ENCODE results near the gene UQCC5. TPM values are rescaled to one million over a fixed set of nuclear protein-coding genes. Genes with fewer than 3 reads are reported as not detected.

UQCC5 gene
- total RNA-seq, 1 donor from 2014 or later: 65.8 TPM

- H3K4me3 ChIP-seq: no peak overlapping the region
- TF ChIP-seq CTCF (IDR thresholded peaks at IDR 0.05; ENCODE audit: borderline replicate concordance): no peak
- no peak for DNase-seq
- H3K27ac ChIP-seq (replicated peaks): no peak overlapping the region
- H3K4me1 ChIP-seq: peaks cover 56% of the 10 kb centered on the region
- peaks cover 82% of the 10 kb centered on the region for H3K36me3 ChIP-seq
- intact Hi-C loops (cut with micrococcal nuclease): loop anchor here (10.0 kb wide), 1 partner anchor 72 kb away; no protein-coding TSS in a partner anchor
- no peaks in the 10 kb centered on the region for H3K27me3 ChIP-seq (ENCODE audit: low read depth)
- no peaks in the 10 kb centered on the region for H3K9me3 ChIP-seq (replicated peaks)
These were observed 9.9 kb downstream of the UQCC5 start for GRCh38 chr3:52546111-52546901.

GRCh38 chr3:52547143-52547542 is 10.7 kb downstream of the UQCC5 start:
- Histone ChIP-seq H3K36me3 (peaks cover 75% of the 10 kb centered on the region), H3K27ac (replicated peaks) (no peak overlapping the region)
- intact Hi-C loops (cut with micrococcal nuclease): loop anchor here (10.0 kb wide), 1 partner anchor 72 kb away; no protein-coding TSS in a partner anchor

GRCh38 chr3:52551118-52551517 is 14.7 kb downstream of the UQCC5 start:
- H3K27me3 ChIP-seq (ENCODE audit: low read depth): no peaks in the 10 kb centered on the region
- DNase-seq: no peak
- peaks cover 74% of the 10 kb centered on the region for H3K36me3 ChIP-seq
- intact Hi-C loops (cut with micrococcal nuclease): no loop called here
- H3K4me3 ChIP-seq: no peak overlapping the region
- TF ChIP-seq CTCF (IDR thresholded peaks at IDR 0.05; ENCODE audit: borderline replicate concordance): no peak
- H3K27ac ChIP-seq (replicated peaks): peak overlapping the region; percentile 38
- peaks cover 55% of the 10 kb centered on the region for H3K4me1 ChIP-seq
- H3K9me3 ChIP-seq (replicated peaks): no peaks in the 10 kb centered on the region

More at GRCh38 chr3:52547143-52547542, 10.7 kb downstream of the UQCC5 start:
- no peak for DNase-seq
- no peak overlapping the region for H3K4me3 ChIP-seq
- H3K27me3 ChIP-seq (ENCODE audit: low read depth): no peaks in the 10 kb centered on the region
- TF ChIP-seq CTCF (IDR thresholded peaks at IDR 0.05; ENCODE audit: borderline replicate concordance): no peak
- H3K9me3 ChIP-seq (replicated peaks): no peaks in the 10 kb centered on the region
- H3K4me1 ChIP-seq: peaks cover 59% of the 10 kb centered on the region

- H3K27ac ChIP-seq (replicated peaks): peak overlapping the region; percentile 38
- no peaks in the 10 kb centered on the region for H3K27me3 ChIP-seq (ENCODE audit: low read depth)
- no peak for DNase-seq
- intact Hi-C loops (cut with micrococcal nuclease): no loop called here
- H3K4me3 ChIP-seq: no peak overlapping the region
- peaks cover 69% of the 10 kb centered on the region for H3K36me3 ChIP-seq
- H3K4me1 ChIP-seq: peaks cover 59% of the 10 kb centered on the region
- no peak for TF ChIP-seq CTCF (IDR thresholded peaks at IDR 0.05; ENCODE audit: borderline replicate concordance)
- no peaks in the 10 kb centered on the region for H3K9me3 ChIP-seq (replicated peaks)
These were observed 15.7 kb downstream of the UQCC5 start for GRCh38 chr3:52552089-52552488.

- no peak for DNase-seq
- Histone ChIP-seq H3K36me3 (peaks cover 68% of the 10 kb centered on the region), H3K27ac (replicated peaks) (no peak overlapping the region), H3K9me3 (replicated peaks) (no peaks in the 10 kb centered on the region), H3K4me3 (no peak overlapping the region), H3K4me1 (peaks cover 56% of the 10 kb centered on the region), H3K27me3 (ENCODE audit: low read depth) (no peaks in the 10 kb centered on the region)
- intact Hi-C loops (cut with micrococcal nuclease): no loop called here
- TF ChIP-seq CTCF (IDR thresholded peaks at IDR 0.05; ENCODE audit: borderline replicate concordance): no peak
These were observed 17.8 kb downstream of the UQCC5 start for GRCh38 chr3:52554026-52554755.

Measured in left ventricle myocardium inferior (tissue), 1 donor.